Adrenal gland (tissue), 5 donors: ENCODE measurements around the gene TIGD3.

Experiments used
- CTCF ChIP-seq, 6 experiments: fragments of 450-650 bp in 4 of 6; fragments of 200-600 bp in 2 of 6; sonication (generic) in 1 of 6; IDR thresholded peaks; 1 replicate in 5 of 6; 2 replicates in 1 of 6; pipeline versions ENCODE4 v1.5.1 to v1.8.0; 2016 to 2021; ENCODE audit warnings: antibody characterized with exemption in 6 of 6, mild to moderate bottlenecking in 2 of 6, moderate library complexity in 1 of 6
- POLR2A ChIP-seq, 2 donors: fragments of 450-650 bp; IDR thresholded peaks; one replicate each; pipeline ENCODE4 v1.6.1; 2017; ENCODE audit warnings: antibody characterized with exemption in 2 of 2, mild to moderate bottlenecking in 2 of 2, moderate library complexity in 1 of 2
- donor health status: DM: no; HTN: no; CAD: no.

DNA sequence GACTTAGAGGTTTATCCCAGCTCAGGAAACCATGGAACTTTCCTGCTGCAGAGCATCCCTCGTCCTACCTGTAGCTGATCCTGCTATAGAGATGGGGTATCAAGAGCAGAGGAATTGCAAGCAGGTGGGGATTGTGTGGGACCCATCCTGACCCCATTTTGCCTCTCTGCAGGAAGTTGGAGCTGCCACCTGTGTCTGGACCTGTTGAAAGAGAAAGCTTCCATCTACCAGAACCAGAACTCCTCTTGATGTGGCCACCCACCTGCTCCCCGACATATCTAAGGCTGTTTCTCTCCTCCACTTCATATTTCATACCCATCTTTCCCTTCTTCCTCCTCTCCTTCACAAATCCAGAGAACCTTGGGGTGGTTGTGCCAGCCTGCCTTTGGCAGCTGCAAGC lies 3.0 kb upstream of the TIGD3 start:
- TF ChIP-seq POLR2A (IDR thresholded peaks at IDR 0.05) = no peak
- TF ChIP-seq CTCF (IDR thresholded peaks at IDR 0.05) = no peak
